ENCODE measurements around the gene KCNN3.
"Not testable (repeated sequence)": the region's sequence is repeated elsewhere in the genome, so short reads cannot be mapped to it uniquely, and the experiment has no call there.

KCNN3 gene

GRCh38 chr1:154686507-154686906, 183.6 kb downstream of the KCNN3 start:
- no peak for DNase-seq

DNA sequence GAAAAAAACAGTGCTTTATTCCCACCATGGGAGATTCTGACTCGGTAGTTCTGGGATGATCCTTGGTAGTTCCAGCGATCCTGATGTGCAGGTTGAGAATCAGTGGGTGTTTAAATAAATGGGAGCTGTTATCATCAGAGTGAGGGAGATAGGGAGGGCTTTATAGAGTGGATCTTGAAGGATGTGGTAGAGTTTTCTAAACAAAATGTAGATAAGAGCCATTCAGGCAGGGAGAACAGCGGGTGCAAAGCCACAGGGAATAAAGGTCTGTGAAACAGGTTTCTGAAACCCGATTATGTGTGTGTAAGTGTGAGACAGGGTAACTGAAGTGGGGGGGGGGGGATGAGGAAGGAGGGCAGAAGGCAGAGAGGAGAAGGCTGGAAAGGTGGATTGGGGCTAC, 186.3 kb downstream of the KCNN3 start:
- no peak for DNase-seq

- no peak for DNase-seq
Observed at GRCh38 chr1:154682254-154682653, 187.8 kb downstream of the KCNN3 start.

DNA sequence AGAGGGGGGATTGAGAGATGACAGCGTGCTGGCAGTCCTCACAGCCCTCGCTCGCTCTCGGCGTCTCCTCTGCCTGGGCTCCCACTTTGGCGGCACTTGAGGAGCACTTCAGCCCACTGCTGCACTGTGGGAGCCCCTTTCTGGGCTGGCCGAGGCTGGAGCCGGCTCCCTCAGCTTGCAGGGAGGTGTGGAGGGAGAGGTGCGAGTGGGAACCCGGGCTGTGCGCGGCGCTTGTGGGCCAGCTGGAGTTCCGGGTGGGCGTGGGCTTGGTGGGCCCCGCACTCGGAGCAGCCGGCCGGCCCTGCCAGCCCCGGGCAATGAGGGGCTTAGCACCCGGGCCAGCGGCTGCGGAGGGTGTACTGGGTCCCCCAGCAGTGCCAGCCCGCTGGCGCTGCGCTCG, 192.2 kb downstream of the KCNN3 start:
- not testable (repeated sequence) for DNase-seq

- not testable (repeated sequence) for DNase-seq
Observed at GRCh38 chr1:154676847-154677246, 193.2 kb downstream of the KCNN3 start.

DNA sequence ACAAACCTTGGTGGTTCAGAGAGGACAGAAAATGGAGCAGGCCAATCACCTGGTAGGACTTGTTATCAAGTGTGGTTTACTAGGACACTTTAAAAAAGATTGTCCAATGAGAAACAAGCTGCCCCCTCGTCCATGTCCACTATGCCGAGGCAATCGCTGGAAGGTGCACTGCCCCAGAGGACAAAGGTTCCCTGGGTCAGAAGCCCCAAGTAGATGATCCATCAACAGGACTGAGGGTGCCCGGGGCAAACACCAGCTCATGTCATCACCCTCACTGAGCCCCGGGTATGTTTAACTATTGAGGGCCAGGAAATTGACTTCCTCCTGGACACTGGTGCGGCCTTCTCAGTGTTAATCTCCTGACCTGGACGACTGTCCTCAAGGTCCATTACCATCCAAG, 195.6 kb downstream of the KCNN3 start:
- not testable (repeated sequence) for DNase-seq

DNA sequence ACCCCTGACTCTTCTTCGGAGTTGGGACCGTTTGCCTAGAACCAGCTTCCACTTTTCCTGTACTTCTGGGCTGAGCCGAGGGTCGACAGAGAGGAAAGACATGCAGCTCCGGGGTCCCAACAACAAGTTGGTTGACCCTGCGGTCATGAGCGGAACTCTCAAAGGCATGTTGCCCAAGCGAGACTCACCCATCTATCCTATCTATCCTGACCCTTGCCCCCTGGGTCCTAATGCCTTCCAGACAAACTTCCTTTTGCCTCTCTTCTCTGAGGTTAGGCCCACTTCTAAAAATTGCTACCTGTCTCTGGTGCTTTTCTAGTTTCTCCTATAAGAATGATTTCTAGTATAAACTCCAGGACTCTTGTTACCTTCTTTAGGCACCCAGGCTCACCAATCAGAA, 197.8 kb downstream of the KCNN3 start:
- not testable (repeated sequence) for DNase-seq

GRCh38 chr1:154671412-154671811, 198.7 kb downstream of the KCNN3 start:
- DNase-seq, result not testable (repeated sequence)

DNA sequence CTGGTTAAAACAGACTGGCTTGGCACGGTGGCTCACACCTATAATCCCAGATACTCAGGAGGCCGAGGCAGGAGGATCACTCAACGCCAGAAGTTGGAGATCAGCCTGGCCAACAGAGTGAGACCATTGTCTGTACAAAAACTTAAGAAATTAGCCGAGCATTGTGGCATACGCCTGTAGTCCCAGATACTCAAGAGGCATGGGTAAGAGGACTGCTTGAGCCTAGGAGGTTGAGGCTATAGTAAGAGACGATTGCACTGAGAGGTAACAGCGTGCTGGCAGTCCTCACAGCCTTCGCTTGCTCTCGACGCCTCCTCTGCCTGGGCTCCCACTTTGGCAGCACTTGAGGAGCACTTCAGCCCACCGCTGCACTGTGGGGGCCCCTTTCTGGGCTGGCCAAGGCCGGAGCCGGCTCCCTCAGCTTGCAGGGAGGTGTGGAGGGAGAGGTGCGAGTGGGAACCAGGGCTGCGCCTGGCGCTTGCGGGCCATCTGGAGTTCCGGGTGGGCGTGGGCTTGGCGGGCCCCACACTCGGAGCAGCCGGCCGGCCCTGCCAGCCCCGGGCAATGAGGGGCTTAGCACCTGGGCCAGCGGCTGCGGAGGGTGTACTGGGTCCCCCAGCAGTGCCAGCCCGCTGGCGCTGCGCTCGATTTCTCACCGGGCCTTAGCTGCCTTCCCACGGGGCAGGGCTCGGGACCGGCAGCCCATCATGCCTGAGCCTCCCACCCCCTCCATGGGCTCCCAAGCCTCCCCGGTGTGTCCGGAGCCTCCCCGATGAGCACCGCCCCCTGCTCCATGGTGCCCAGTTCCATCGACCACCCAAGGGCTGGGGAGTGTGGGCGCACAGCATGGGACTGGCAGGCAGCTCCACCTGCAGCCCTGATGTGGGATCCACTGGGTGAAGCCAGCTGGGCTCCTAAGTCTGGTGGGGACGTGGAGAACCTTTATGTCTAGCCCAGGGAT, 199.5 kb downstream of the KCNN3 start:
- not testable (repeated sequence) for DNase-seq

DNA sequence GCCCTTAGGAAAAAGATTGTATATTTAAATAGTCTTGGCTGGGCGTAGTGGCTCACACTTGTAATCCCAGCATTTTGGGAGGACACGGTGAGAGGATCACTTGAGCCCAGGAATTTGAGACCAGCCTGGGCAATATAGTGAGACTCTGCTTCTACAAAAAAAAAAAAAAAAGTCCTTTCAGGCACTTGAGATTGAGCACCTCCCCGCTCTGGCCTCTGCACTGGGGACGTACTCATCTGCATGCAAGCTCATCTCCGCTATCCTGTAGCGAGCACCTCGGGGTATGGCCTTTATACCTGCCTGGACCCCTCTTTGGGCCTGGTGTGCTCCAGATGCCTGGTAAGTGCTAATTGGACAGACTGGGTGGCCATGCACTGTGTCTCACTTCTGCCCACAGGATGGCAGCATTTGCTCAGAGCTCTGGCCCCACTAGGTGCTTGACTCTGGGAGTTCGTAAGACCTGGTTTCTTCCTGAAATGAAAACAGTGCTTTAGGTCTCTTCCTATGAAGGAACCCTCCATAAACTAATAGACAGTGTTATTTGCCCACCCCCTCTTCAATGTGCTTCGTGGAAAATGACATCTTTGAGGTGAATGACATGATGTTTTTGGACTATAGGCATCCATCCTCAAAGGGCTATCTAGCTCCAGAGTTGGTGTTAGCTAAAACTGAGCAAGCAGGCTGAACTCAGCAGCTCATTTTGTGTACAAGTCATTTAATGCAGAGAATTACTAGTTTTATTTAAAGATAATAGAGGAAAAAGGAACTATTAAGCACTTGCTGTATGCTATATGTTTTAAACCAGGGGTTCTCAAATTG, 200.4 kb downstream of the KCNN3 start:
- DNase-seq, result peak; percentile 78

- DNase-seq, result no peak
Observed at GRCh38 chr1:154666051-154666790, 203.9 kb downstream of the KCNN3 start.

- no peak for DNase-seq
Observed at GRCh38 chr1:154664331-154665002, 205.6 kb downstream of the KCNN3 start.

GRCh38 chr1:154663471-154664060, 206.5 kb downstream of the KCNN3 start:
- no peak for DNase-seq

DNA sequence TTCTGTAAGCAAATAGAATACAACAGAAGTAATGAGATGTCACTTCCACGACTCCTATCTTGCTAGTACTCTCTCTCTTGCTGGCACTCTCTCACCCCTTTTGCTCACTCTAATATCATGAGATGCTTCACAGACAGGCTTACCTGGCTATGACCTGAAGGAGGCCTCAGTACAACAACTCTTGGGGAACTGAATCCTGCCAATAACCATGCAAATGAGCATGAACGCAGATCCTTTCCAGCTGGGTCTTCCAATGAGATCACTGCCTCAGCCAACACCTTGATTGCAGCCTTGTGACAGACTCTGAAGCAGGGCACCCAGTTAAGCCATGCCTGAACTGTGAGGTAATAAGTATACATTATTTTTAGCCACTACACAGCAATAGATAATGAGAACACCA, 209.0 kb downstream of the KCNN3 start:
- no peak for DNase-seq

GRCh38 chr1:154659823-154660592, 210.1 kb downstream of the KCNN3 start:
- no peak for DNase-seq

- no peak for DNase-seq
Observed at GRCh38 chr1:154657556-154657955, 212.5 kb downstream of the KCNN3 start.

DNA sequence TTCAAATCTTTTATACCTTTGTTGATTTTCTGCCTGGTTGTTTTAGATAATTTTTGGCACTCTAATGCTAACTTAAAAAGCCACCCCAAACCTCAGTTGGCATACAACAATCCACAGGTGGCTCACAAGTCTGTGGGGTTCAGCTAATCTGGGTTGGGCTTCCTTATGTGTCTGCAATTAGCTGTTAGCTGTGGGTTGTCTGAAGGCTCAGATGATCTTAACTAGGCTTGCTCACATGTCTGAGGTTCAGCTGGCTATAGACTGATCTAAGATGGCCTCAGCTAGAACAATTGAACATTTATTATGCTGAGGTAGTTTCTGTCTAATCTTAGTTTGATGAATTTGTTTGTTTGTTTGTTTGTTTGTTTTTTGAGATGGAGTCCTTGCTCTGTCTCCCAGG, 217.2 kb downstream of the KCNN3 start:
- no peak for DNase-seq

Measured in CD4-positive, alpha-beta T cell treated with Interleukin-21 for 1 hour (primary cell).